Fibroblast of upper back skin (primary cell): ENCODE data around the gene LGALSL.

Source experiments
- DNase-seq: peaks from one replicate; pipeline ENCODE4 v3.0.0-alpha.2; 2013

Gene LGALSL

DNA sequence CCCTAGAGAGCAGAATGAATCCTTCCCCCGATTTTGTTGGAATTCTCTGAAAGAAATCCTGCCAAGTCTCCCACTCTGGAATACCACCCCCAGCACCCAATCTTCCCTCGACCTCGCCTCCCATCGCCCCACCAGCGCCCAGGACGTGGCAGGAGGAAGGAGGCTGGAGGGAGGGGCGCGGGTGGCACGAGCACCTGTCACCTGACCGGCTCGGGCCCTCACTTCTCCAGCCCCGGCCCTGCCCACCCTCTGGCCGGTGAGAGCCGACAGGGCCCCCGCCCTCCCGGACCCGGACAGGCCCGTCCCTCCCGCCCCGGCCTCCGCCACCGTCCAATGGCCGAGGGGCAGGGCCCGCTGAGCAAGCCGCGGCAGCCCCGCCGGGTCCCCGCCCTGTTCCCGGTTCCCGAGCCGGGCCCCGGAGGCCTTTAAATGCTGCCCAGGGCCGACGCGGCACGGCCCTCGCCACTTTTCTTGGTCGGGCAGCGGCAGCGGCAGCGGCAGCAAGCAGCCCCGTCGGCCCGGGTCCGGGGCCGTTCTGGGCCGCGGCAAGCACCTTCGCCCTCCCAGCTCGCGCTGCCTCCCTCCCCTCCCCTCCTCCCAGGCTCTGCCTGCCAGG is at the start of gene LGALSL:
Gene LGALSL, plus strand, starts transcription at position 393 of the 616 bp plus-strand sequence. CDS start 384 bp downstream, outside the sequence.
- DNase-seq: peak; percentile 36

DNA sequence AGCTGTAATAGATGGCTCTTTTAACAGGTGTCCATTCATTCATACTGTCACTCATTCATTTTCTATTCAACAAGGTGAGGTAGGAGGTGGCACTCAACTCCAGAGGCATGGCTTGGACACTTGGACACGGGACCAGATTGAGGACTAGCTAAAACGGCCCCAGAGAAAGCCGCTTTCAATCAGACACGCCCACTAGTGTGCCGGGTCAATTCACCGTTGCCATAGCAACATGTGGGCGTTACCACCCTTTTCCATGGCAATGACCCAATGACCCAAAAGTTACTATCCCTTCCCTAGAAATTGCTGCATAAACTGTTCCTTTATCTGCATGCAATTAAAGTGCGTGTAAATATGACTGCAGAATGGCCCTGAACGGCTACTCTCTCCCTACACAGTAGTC is 49.2 kb upstream of the LGALSL start:
- no peak for DNase-seq

DNA sequence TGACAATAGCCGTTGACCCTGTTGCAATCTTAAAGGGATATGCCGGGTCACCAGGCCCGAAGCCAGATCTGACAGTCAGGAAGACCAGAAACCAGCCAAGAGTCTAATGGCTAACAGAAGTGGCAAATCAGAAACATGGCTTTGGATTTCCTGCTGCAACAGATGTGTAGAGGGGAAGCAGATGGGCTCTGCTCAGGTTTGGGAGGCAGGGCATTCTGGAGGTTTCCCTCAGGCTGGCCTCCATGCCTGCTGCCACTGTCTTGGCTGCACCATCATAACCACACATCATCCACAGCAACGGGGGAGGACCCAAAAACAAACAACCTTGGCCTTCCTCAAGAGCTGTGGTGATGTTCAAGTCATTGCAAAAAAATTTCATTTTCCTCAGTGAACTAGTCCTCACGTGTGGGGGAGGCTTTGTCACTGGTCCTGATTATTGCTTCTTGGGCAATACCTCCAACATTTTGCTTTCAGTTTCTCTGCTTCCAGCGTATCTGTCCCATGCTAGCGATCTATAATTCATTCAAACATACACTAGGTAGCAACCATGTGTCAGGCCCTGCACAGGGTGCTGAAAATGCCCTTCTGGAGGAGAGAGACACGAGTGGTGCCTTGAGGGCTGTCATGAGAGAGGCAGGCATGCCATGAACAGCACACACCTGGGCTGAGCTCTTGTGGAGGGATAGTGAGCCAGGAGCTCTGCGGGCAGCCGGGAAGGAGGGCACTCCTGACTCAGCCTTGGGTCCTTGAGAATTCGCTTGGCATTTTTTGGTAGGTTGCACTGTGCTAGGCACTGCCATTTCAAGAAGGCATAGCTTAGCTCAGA is 48.2 kb upstream of the LGALSL start:
- peak; percentile 81 for DNase-seq

DNA sequence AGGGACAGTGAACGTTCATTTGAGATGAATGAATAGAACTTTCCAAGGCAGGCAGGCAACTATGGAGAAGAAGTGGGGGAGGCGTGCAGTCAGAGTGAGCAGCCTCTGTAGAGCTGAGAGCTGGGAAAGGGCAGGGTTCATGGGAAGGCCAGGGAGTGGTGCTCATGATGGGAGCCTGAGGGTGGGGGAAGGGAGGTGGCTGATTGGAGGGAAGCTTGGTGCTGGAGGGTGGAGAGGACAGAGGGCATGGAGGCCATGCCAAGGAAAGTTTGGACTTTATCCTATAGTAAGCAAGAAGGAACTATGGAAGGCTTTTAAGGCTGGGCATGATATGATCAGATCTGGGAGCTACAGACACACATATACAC is 47.6 kb upstream of the LGALSL start:
- DNase-seq: no peak

DNA sequence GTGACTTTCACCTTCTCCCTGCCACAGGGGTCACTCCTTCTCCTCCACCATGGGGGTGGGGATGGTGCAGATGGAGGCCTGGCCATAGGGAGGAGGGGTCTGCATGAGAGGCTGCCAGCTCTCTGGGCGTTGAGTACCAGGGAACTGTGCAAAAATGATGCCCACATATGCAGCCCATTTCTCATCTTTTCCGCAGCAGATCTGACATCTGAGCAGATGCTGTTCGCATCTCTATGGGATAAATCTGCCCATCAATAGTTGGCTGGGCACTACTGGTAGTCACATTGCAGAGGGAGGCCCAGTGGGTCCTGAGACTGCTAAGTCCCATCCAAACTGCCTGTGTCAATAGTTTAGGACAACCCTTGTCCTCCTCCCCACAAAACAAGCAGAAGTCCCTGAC is 45.9 kb upstream of the LGALSL start:
- DNase-seq: no peak

DNA sequence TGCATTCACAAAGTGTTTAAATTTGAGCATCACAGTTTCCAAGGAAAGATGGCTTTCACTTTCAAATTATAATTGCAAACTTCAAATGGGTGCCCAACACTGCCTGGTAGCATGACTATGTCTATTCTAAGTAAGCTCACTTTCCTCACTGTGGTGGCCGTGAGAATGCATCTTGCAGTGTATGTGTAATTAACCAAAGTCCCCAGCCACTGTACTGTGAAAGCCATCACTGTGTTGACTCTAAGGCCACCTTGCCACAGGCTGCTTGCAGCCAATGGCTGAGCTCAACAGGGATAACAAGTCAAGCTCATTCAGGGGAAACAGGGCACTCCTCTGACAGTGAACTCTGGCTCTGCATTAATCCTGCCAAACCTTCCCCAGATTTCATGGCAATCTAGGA is 43.3 kb upstream of the LGALSL start:
- DNase-seq: no peak

DNA sequence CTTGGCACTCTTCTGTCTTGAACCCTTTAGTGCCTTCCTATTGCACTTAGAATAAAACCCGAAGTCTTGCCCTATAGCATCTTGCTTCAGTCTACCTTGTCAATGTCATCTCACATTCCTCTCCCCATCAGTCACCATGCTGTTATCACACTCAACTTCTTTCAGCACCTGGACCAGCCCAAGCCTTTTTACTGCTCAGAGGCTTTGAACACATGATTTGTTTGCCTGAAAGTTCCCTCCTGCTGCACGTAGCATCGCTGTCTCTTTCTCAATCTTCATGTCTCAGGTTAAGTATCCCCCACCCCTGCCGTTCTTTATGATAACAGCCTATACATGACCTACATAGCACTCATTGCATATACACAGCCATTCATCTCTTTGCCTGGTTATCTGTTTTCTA is 41.3 kb upstream of the LGALSL start:
- no peak for DNase-seq

DNA sequence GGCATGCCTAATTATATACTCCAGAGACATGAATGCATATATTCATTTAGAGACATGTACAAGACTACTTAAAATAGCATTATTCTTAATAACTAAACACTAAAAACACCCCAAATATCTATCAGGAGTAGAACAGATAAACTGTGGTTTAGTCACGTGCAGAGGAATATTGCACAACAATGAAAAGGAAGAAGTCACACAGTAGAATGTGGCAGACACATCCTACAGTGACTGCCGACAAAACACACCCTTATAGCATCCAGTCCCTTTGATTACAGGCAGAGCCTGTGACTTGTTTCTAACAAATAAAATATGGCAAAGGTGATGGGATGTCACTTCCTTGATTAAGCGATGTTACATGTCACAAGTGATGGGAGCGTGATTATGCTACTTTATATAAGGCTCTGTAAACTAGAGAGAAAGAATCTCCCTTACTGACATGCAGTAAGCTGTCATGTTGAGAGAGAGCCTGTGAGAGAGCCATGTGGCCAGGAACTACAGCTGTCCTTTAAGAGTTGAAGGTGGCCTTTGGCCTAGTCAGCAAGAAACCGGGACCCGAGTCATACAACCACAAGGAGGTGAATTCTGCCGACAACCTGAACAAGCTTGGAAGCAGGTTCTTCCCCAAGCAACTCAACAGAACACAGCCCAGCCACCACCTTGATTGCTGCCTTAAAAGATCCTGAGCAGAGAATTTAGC is 39.1 kb upstream of the LGALSL start:
- no peak for DNase-seq

DNA sequence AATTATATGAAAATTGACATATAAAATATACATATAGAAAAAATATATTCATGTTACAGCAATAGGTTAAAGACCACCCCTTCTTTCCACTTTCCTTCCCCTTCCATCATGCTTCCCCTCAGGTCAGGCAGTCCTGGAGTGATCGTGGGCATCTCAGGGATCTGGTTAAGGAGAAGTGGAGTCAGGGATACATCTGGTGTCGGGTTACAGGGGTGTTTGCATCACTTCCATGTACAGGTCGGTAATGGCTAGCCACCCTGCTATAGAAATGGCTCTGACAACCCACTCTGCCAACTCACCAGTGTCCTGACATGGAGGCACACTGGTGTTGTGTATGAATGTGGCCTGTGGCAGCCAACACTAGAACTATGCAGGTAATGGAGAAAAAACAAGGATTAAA is 36.3 kb upstream of the LGALSL start:
- DNase-seq: no peak

DNA sequence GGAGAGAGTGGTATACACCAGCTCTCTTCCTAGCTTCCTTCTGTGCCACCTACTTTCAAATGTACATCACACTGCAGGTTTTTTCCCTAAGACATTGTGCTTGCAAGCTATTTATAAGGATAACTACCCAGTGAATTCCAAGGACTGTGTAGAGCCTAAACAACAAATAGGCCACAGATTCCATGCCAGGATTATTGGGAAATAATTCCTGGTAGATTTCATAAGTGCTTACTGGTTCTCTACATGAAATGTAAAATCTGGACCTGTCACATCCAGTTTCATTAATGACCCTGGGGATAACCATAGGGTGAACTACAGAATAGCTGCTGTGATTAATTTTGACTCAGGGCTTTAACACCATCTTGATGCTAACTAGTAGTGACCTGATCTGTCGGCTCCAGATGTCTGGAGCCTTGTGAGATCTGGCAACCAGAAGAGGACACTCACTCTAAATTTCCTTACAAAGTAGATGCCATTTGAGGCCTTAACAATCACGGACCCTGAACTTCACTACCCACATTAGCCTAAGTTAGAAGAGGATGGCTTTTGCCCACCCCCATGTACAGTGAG is 34.3 kb upstream of the LGALSL start:
- DNase-seq: no peak

DNA sequence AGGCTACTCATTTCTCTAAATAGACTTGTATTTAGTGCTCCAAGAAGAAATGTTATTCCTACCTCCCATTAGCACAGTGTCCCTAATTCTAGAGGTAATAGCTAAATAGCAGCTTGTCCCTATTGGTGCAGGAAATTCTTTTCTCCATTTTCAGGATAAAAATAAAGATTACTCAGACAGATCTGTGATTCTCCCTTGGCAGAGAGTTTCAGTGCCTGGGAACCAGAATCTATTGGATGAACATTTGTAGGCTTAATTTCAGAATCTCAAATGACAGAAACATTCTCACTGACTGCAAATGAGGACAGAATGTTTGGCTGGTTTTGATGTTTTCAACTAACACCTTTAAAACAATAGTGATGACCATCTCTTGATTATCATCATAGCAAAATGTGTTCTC is 33.3 kb upstream of the LGALSL start:
- DNase-seq: no peak

DNA sequence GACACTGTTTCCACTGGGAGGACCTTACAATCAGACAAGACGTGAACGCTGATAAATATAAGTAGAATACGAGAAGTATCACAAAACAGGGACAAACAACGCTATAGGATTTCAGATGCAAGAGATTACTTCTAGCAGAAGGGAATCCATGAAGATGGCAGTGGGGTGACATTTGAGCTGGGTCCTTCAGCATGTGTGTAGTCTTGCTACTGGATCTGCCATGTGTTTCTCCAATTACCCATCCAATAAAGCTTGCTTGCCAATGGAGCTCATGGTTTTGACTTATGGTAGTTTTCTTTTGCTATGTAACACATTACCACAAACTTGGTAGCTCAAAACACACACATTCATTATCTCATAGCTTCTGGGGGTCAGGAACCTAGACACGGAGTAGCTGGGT is 32.8 kb upstream of the LGALSL start:
- DNase-seq: no peak

DNA sequence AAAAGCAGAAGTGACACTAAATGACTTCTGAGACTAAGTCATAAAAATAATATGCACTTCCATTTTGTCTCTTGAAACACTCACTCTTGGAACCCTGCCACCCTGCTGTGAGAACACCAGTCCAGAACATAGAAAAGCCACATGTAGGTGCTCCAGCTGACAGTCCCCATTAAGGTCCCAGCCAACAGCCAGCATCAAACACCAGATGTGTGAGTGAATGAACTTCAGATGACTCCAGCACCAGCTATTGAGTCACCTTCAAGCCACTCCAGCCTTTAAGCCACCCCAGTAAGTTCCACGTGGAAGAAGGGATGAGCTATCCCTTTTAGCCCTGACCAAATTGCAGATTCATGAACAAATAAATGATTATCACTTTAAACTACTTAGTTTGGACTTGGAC is 31.5 kb upstream of the LGALSL start:
- no peak for DNase-seq

DNA sequence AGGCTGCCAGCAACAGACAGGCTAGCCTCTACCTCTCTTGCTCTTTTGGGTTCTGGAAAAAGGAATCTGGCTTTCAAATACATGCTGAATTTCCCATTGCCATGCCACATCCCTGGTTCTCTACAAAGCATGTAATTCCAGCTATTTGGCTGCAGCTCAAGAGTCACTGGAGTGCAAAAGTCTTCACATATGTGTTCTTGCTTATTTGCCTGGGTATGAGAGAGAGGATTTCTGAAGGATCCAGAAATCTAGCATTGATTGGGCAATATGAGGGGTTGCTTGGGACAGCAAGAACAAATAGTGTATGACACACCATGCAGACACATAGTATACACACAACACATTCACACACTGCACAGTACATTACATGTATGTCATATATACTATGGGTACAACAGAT is 30.7 kb upstream of the LGALSL start:
- no peak for DNase-seq

DNA sequence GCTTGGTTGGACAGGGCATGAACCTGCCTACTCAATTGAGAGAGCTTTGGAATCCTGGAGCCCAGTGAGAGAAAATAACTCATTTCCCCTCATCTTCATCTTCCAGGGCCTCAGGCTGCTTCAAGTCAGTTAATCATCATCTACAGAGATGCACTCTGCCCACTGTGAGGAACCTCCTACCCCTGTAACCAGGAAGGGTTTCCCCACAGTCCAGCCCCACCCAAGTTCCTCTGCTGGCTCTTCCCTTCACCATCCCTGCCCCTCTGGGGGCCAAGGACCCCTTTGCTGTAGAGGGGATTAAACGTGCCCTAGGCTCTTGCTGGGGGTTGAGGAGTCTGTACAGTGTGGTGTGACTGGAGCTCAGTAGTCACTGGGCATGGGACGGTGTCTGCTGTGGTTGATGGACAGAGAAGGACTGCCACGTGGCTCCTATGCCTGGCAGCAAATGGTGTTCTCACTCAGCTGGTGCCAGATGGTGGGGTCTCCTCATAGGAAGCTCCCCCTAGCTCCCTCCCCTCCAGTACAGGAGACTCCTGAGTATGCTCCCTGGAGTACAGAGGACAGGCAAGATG is 29.5 kb upstream of the LGALSL start:
- no peak for DNase-seq

DNA sequence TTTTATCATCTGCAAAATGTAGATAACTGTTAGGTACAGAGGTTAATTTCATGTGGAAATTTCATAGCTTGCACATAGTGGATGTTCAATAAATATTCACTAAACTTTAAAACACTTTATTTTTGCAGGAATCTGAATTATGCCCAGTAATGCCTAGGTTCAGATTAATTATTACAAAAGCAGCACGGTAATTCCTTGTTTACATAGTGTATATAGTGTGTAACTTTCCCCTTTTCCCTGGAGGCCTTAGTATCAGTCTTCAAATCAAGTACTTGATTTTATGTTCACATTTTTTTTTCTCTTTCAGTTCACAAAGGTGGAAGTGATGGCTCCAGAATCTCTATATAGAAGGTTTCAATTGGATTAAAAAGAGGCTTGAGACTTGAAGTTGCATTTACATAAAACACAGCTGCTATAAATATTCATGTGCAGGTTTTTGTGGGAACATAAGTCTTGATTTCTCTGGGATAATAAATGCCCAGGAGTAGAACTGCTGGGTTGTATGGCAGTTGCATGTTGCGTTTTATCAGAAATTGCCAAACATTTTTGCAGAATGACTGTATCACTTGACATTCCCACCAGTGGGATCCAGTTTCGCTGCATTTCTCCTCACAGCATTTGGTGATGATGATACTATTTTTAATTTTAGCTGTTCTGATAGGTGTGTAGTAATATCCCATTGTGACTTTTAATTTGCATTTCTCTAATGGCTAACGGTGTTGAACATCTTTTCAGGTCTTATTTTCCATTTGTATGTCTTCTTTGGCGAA is 27.6 kb upstream of the LGALSL start:
- peak; percentile 49 for DNase-seq

DNA sequence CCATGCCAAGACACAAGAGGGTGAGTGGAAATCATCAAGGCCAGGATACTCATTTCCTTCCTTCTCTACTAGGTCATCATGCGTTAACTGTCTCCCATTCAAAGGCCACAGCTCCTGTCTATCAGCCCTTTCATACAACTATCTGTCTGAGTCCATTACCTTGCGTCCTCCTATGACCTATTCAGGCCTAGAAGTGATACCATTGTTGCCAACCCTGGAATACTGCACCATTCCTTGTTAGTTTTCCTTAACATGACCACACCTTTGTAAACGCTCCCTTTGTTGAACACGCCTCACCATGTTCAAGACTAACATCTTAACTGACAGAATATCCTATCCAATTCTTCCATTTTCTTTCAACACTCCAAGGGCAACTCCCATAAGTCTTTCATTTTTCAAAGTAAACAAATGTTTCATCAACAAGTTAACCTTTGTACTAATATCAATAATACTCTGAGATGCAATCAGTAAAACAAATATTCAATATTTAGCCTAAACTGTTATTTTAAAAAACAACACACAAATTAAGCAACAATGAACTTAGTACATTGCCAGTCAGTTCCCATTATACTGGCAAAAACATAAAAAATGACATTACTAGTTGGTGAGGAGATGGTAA is 19.8 kb upstream of the LGALSL start:
- DNase-seq: no peak

DNA sequence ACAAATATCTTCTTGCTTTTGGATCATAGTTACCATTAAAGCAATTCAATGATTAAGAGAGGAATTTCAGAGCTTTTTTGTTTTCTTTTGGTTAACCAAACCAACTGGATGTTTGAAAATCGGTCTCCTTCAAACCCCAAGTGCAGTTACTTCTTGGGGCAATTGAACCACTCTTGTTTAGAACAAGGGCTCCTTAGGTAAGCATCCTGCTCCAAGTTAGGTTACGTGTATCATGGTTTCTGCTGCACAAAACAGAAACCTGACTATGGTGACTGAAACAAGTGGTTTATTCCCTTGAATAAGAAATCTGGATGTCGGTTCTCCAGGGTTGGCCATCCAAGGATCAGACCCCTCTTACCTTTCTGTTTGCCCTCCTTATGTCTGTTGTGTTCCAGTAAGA is 16.1 kb upstream of the LGALSL start:
- DNase-seq: no peak

DNA sequence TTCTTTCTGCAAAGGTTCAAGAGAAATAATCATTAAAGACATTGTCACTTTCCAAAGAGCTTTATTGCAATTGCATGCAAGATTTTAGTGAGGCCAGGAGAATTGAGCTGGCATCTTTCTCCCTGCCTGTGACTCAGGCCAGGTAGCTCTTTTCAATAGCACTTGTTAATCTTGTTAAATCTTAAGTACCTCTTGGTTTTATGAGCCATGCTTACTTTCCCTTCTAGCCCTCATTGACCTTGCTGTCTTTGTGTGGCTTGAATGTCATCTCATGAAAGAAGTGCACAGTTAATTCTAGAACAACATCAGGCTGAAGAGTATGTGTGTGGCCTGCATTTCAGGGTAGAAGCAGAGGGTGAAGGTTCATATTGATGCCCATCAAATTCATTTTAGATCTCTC is 14.8 kb upstream of the LGALSL start:
- no peak for DNase-seq

DNA sequence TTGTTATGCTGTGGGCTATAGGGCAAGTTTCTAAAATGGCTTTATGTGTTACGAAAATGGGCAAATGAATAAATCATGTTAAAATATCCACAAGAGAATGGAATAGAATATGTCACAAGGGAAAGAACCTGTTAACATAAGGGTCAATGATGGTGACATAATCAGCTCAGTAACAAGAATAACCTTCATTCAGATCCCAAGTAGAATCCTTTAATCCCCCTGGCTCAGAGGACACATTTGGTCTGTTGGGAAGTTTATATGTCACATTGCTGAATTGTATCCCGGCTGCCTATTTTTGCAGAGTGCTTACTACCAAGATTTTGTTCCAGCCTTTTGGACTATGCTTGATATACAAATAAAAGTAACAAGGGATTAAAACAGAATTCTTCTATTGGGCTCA is 13.1 kb upstream of the LGALSL start:
- no peak for DNase-seq

DNA sequence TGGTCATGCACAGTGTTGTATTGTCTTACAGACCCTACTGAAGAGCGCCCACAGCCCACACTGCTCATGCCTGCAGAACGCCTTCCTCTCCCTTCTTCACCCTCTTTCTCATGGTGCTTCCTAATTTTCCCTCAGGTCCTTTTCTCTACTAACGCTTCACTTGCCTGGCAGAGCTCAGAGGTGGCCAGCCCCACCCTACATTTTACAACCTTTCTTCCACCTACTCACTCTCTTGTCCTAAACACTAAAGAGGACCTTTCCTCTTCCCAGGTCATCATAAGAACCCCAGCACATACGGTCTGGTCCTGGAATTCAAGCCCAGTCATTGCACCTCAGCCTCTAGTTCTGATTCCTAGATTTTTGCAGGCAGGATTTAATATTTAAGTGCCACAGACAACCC is 11.7 kb upstream of the LGALSL start:
- no peak for DNase-seq

DNA sequence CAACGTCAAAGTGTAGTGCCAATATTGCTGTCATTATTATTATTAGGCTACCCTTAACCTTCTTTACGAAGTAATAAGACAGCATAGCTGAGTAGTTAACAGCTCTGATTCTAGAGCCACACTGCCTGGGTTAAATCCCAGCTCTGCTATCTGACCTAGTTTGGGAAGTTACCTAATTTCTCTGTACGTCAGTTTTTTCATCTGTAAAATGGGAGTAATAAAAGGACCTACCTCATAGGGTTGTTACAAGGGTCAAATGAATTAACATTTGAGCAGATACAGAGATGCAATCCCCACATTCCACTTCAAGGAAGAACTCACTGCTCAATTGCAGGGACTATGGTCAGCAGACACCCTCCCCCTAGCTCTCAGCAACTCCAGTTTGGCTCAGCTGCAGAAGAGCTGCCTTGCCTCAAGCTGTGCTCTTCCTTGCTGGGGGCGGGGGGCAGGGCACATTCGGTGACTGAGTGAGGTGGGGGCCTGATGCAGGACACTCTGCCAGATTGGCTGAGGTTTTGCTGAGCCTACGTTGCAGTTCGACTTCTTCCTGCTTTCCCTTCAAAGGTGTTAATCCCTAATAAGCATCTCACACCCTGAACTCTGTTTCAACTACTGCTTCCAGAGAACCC is 11.0 kb upstream of the LGALSL start:
- no peak for DNase-seq
